Upper lobe of right lung (tissue), 1 donor: ENCODE results near the gene SLK. TPM values are rescaled to one million over a fixed set of nuclear protein-coding genes. Genes with fewer than 3 reads are reported as not detected.

Experiments
- ATAC-seq: fragments of 200-7000 bp; cut with Tn5 transposase; one replicate; pipeline ENCODE4 v1.9.1; 2020; ENCODE audit warnings: mild to moderate bottlenecking, moderate library complexity
- DNase-seq: peaks from one replicate; pipeline ENCODE4 v3.0.0-alpha.2; 2020
- H3K27ac ChIP-seq: fragments of 200-600 bp; one replicate; pipeline ENCODE4 v1.8.0; 2022
- H3K27me3 ChIP-seq: fragments of 200-600 bp; one replicate; pipeline ENCODE4 v1.8.0; 2022; ENCODE audit warnings: mild to moderate bottlenecking
- H3K36me3 ChIP-seq: fragments of 200-600 bp; one replicate; pipeline ENCODE4 v1.8.0; 2022
- H3K4me1 ChIP-seq: fragments of 200-600 bp; one replicate; pipeline ENCODE4 v1.8.0; 2022
- H3K4me3 ChIP-seq: fragments of 200-600 bp; one replicate; pipeline ENCODE4 v1.8.0; 2022; ENCODE audit warnings: mild to moderate bottlenecking
- H3K9me3 ChIP-seq: fragments of 200-600 bp; one replicate; pipeline ENCODE4 v1.8.0; 2022
- CTCF ChIP-seq: fragments of 200-600 bp; IDR thresholded peaks from one replicate; pipeline ENCODE4 v1.8.0; 2022; ENCODE audit warnings: antibody characterized with exemption
- intact Hi-C: fragments of 100-400 bp; cut with DNase I; formaldehyde crosslinking; loops from one replicate; pipeline ENCODE4 v1.11.0; 2022
- microRNA-seq: library from miRNA; unstranded; fragments of <30 nt; microRNA quantifications from one replicate; pipeline ENCODE4 v1.2.0, GENCODE V29; 2020; ENCODE audit warnings: borderline microRNAs expressed
- total RNA-seq: library from RNA; stranded (reverse); fragmentation: NEBNext Ultra II Directional; extraction: Animal tissue kit (Norgen Biotek cat#: 25700); gene quantifications from one replicate; pipeline ENCODE4 v1.2.1, GENCODE V29; 2021
- donor health status: DM: no; HTN: yes; CAD: no; lungs with severe emphysema.

SLK gene
- total RNA-seq, 1 donor from 2014 or later: 46.7 TPM

- Histone ChIP-seq H3K4me1 (no peaks in the 10 kb centered on the region), H3K4me3 (no peak overlapping the region), H3K36me3 (no peaks in the 10 kb centered on the region), H3K9me3 (no peaks in the 10 kb centered on the region), H3K27me3 (no peaks in the 10 kb centered on the region), H3K27ac (no peak overlapping the region)
- DNase-seq: no peak
- intact Hi-C loops: no loop called here
- no peak for ATAC-seq
- no peak for TF ChIP-seq CTCF
Observed at GRCh38 chr10:104074505-104074904, 107.6 kb downstream of the SLK start.

- H3K4me1 ChIP-seq: no peaks in the 10 kb centered on the region
- no peaks in the 10 kb centered on the region for H3K36me3 ChIP-seq
- TF ChIP-seq CTCF: no peak
- no peak overlapping the region for H3K27ac ChIP-seq
- no peaks in the 10 kb centered on the region for H3K27me3 ChIP-seq
- ATAC-seq (peak; percentile 55), DNase-seq (no peak)
- no peak overlapping the region for H3K4me3 ChIP-seq
- intact Hi-C loops: no loop called here
- no peaks in the 10 kb centered on the region for H3K9me3 ChIP-seq
Observed at GRCh38 chr10:104076743-104077160, 109.8 kb downstream of the SLK start.

GRCh38 chr10:104077247-104077646, 110.3 kb downstream of the SLK start:
- Histone ChIP-seq H3K36me3 (no peaks in the 10 kb centered on the region), H3K4me3 (no peak overlapping the region), H3K27me3 (no peaks in the 10 kb centered on the region), H3K4me1 (no peaks in the 10 kb centered on the region), H3K27ac (no peak overlapping the region), H3K9me3 (no peaks in the 10 kb centered on the region)
- no peak for DNase-seq
- TF ChIP-seq CTCF: no peak
- intact Hi-C loops: no loop called here
- ATAC-seq: no peak

- Histone ChIP-seq H3K27me3 (no peaks in the 10 kb centered on the region), H3K27ac (no peak overlapping the region), H3K9me3 (no peaks in the 10 kb centered on the region), H3K4me3 (no peak overlapping the region), H3K4me1 (no peaks in the 10 kb centered on the region), H3K36me3 (no peaks in the 10 kb centered on the region)
- DNase-seq (no peak), ATAC-seq (no peak)
- TF ChIP-seq CTCF: no peak
- intact Hi-C loops: no loop called here
Observed at GRCh38 chr10:104077663-104078151, 110.8 kb downstream of the SLK start.

Small RNA genes lying within 50 kb of the gene (microRNA-seq; reads per million reads assigned to microRNA genes)
- not detected for gene MIR936

Other genes starting within 250 kb of the SLK start
- gene SH3PXD2A, start 111.6 kb upstream of the SLK start, total RNA-seq: 35.2 TPM
- 42.3 TPM for gene STN1, start 49.0 kb upstream of the SLK start, total RNA-seq
- gene COL17A1, start 118.7 kb downstream of the SLK start, total RNA-seq: 1.5 TPM
- 5.5 TPM for gene SFR1, start 155.0 kb downstream of the SLK start, total RNA-seq